CD8-positive, alpha-beta memory T cell (primary cell): ENCODE measurements around the gene COX11. TPM values are rescaled to one million over a fixed set of nuclear protein-coding genes. Genes with fewer than 3 reads are reported as not detected.

ENCODE experiments used
- CTCF ChIA-PET: fragments of 350-600 bp; sonication (Branson Sonifier 250); formaldehyde crosslinking; loops from one replicate; lab custom pipeline; 2021; ENCODE audit warnings: antibody characterized with exemption; lab: Charles Lee
- POLR2A ChIA-PET: fragments of 350-600 bp; sonication (Branson Sonifier 250); formaldehyde crosslinking; loops from one replicate; lab custom pipeline; 2021; ENCODE audit warnings: antibody characterized with exemption; lab: Charles Lee
- DNase-seq, 5 donors: peaks; one replicate each; pipeline versions ENCODE4 v3.0.0 to v3.0.0-alpha.2; 2020 to 2022; ENCODE audit warnings: mixed read lengths in 1 of 5
- H3K27ac ChIP-seq: one replicate; pipeline ENCODE4 v1.7.0; 2013; ENCODE audit warnings: low read depth, mild to moderate bottlenecking, low read length, moderate library complexity
- H3K27me3 ChIP-seq: 2 replicates; pipeline ENCODE4 v1.7.0; 2013; ENCODE audit warnings: low read length, mild to moderate bottlenecking; ENCODE audit not compliant: insufficient read depth, poor library complexity, severe bottlenecking
- H3K36me3 ChIP-seq: 2 replicates; pipeline ENCODE4 v1.7.0; 2013; ENCODE audit warnings: mild to moderate bottlenecking, low read length, moderate library complexity; ENCODE audit not compliant: insufficient read depth
- H3K4me1 ChIP-seq: 2 replicates; pipeline ENCODE4 v1.7.0; 2013; ENCODE audit warnings: mild to moderate bottlenecking, low read length, moderate library complexity; ENCODE audit not compliant: insufficient read depth
- H3K4me3 ChIP-seq: 2 replicates; pipeline ENCODE4 v1.7.0; 2013; ENCODE audit warnings: mild to moderate bottlenecking, low read length
- H3K9me3 ChIP-seq: 2 replicates; pipeline ENCODE4 v1.7.0; 2013; ENCODE audit warnings: mild to moderate bottlenecking, low read length
- H3K27ac Mint-ChIP-seq, 8 donors: one replicate each; pipeline ENCODE4 v1.8.0; 2020 to 2021; ENCODE audit warnings: mixed read lengths in 8 of 8, mild to moderate bottlenecking in 6 of 8, inconsistent platforms in 3 of 8, moderate library complexity in 3 of 8
- H3K27me3 Mint-ChIP-seq, 2 donors: one replicate each; pipeline ENCODE4 v1.8.0; 2020 to 2021; ENCODE audit warnings: mixed read lengths in 2 of 2, mild to moderate bottlenecking in 1 of 2, moderate library complexity in 1 of 2
- H3K36me3 Mint-ChIP-seq, 3 donors: one replicate each; pipeline ENCODE4 v1.8.0; 2020 to 2021; ENCODE audit warnings: mixed read lengths in 3 of 3, inconsistent platforms in 1 of 3, mild to moderate bottlenecking in 1 of 3
- H3K4me1 Mint-ChIP-seq, 3 donors: one replicate each; pipeline ENCODE4 v1.8.0; 2020 to 2021; ENCODE audit warnings: mixed read lengths in 3 of 3, inconsistent platforms in 1 of 3, mild to moderate bottlenecking in 1 of 3
- H3K4me3 Mint-ChIP-seq, 7 donors: one replicate each; pipeline ENCODE4 v1.8.0; 2020 to 2021; ENCODE audit warnings: mixed read lengths in 7 of 7, mild to moderate bottlenecking in 6 of 7, moderate library complexity in 4 of 7, inconsistent platforms in 2 of 7
- H3K9me3 Mint-ChIP-seq, 5 donors: one replicate each; pipeline ENCODE4 v1.8.0; 2020 to 2022; ENCODE audit warnings: mixed read lengths in 5 of 5, mild to moderate bottlenecking in 3 of 5, moderate library complexity in 2 of 5, inconsistent platforms in 1 of 5
- polyA plus RNA-seq: library from polyadenylated mRNA; unstranded; fragments of 300-500 nt; fragmentation: Illumina TruSeq; gene quantifications from one replicate; pipeline ENCODE4 v1.2.3, GENCODE V29; 2021
- total RNA-seq, 2 experiments: library from RNA; stranded (reverse); gene quantifications; one replicate each; pipeline ENCODE4 v1.2.3, GENCODE V29; 2021

Gene COX11
- total RNA-seq = 10 to 100 TPM; 54.8 to 57.6 TPM
- 69.6 TPM for polyA plus RNA-seq

GRCh38 chr17:54968262-54968987 lies at the start of gene COX11, which contains the start of gene STXBP4:
Gene COX11 (minus strand): TSS chr17:54968654. CDS start chr17:54968646, 8 bp downstream.
Gene STXBP4 (plus strand): TSS chr17:54968765. CDS start chr17:54986220, 17,455 bp downstream.
- no peaks in the 10 kb centered on the region for H3K27me3 ChIP-seq
- DNase-seq = peak; percentile 89 to 96 (median 93)
- peaks cover 4% of the 10 kb centered on the region for H3K36me3 ChIP-seq
- CTCF ChIA-PET = interaction anchor here (1.5 kb wide), 1 partner anchor 9 kb away, joined by 3 read pairs; no protein-coding TSS in a partner anchor
- no peak within 1 kb of the TSS for H3K4me3 Mint-ChIP-seq
- H3K4me1 Mint-ChIP-seq = peaks cover 26 to 36% (median 29%) of the 10 kb centered on the region in 3 donors
- H3K9me3 Mint-ChIP-seq = no peaks in the 10 kb centered on the region
- peaks cover 0 to 20% (median 3%) of the 10 kb centered on the region in 3 donors for H3K36me3 Mint-ChIP-seq
- H3K4me1 ChIP-seq = peaks cover 18% of the 10 kb centered on the region
- POLR2A ChIA-PET = no interaction called here
- H3K27ac Mint-ChIP-seq = no peak within 1 kb of the TSS
- peak within 1 kb of the TSS; percentile 87 for H3K4me3 ChIP-seq
- H3K9me3 ChIP-seq = no peaks in the 10 kb centered on the region
- H3K27me3 Mint-ChIP-seq = no peaks in the 10 kb centered on the region
- H3K27ac ChIP-seq = peak within 1 kb of the TSS; percentile 73

GRCh38 chr17:55005520-55005919 lies 37.1 kb upstream of the COX11 start:
- CTCF ChIA-PET = interaction anchor here (0.7 kb wide), 2 partner anchors 11 to 16 kb away, joined by 3 read pairs; no protein-coding TSS in a partner anchor
- Histone ChIP-seq H3K27ac (no peak overlapping the region), H3K27me3 (no peaks in the 10 kb centered on the region), H3K4me3 (no peak overlapping the region), H3K36me3 (no peaks in the 10 kb centered on the region), H3K9me3 (no peaks in the 10 kb centered on the region), H3K4me1 (no peaks in the 10 kb centered on the region)
- no peaks in the 10 kb centered on the region for H3K27me3 Mint-ChIP-seq
- H3K4me1 Mint-ChIP-seq = no peaks in the 10 kb centered on the region
- no peak overlapping the region for H3K4me3 Mint-ChIP-seq
- DNase-seq = no peak
- H3K27ac Mint-ChIP-seq = no peak overlapping the region
- H3K36me3 Mint-ChIP-seq = peaks cover 0 to 16% (median 8%) of the 10 kb centered on the region in 3 donors
- H3K9me3 Mint-ChIP-seq = no peaks in the 10 kb centered on the region
- POLR2A ChIA-PET = no interaction called here

- no peaks in the 10 kb centered on the region for H3K4me1 ChIP-seq
- no peaks in the 10 kb centered on the region for H3K27me3 ChIP-seq
- Mint-ChIP-seq H3K9me3 (no peaks in the 10 kb centered on the region), H3K4me3 (no peak overlapping the region), H3K27ac (peak overlapping the region in 1 of 8 donors; percentile 41), H3K27me3 (no peaks in the 10 kb centered on the region), H3K4me1 (no peaks in the 10 kb centered on the region), H3K36me3 (peaks cover 0 to 22% (median 11%) of the 10 kb centered on the region in 3 donors)
- H3K9me3 ChIP-seq = no peaks in the 10 kb centered on the region
- ChIA-PET POLR2A (no interaction called here), CTCF (no interaction called here)
- H3K36me3 ChIP-seq = no peaks in the 10 kb centered on the region
- H3K4me3 ChIP-seq = no peak overlapping the region
- no peak overlapping the region for H3K27ac ChIP-seq
- DNase-seq = no peak
Observed at GRCh38 chr17:55004484-55004883, 36.0 kb upstream of the COX11 start.

- H3K27ac ChIP-seq = no peak overlapping the region
- no peaks in the 10 kb centered on the region for H3K27me3 ChIP-seq
- no peaks in the 10 kb centered on the region for H3K9me3 ChIP-seq
- H3K4me3 ChIP-seq = no peak overlapping the region
- ChIA-PET POLR2A (no interaction called here), CTCF (interaction anchor here (2.7 kb wide), 1 partner anchor 10 kb away, joined by 12 read pairs; no protein-coding TSS in a partner anchor)
- no peaks in the 10 kb centered on the region for H3K4me1 ChIP-seq
- no peak for DNase-seq
- no peak overlapping the region for H3K4me3 Mint-ChIP-seq
- no peaks in the 10 kb centered on the region for H3K4me1 Mint-ChIP-seq
- peaks cover 0 to 12% (median 5%) of the 10 kb centered on the region in 3 donors for H3K36me3 Mint-ChIP-seq
- H3K27me3 Mint-ChIP-seq = no peaks in the 10 kb centered on the region
- no peak overlapping the region for H3K27ac Mint-ChIP-seq
- no peaks in the 10 kb centered on the region for H3K36me3 ChIP-seq
- H3K9me3 Mint-ChIP-seq = no peaks in the 10 kb centered on the region
Observed at GRCh38 chr17:55002458-55002857, 34.0 kb upstream of the COX11 start.

GRCh38 chr17:54996441-54996840 lies 28.0 kb upstream of the COX11 start:
- POLR2A ChIA-PET = no interaction called here
- H3K36me3 Mint-ChIP-seq = peaks cover 0 to 19% (median 10%) of the 10 kb centered on the region in 3 donors

GRCh38 chr17:54992797-54993639 lies 24.6 kb upstream of the COX11 start:
- ChIA-PET POLR2A (interaction anchor here (1.0 kb wide), 1 partner anchor 19 kb away, joined by 3 read pairs; no protein-coding TSS in a partner anchor), CTCF (interaction anchor here (0.8 to 6.0 kb wide), 12 partner anchors 9 to 521 kb away, joined by 3 to 34 read pairs (median 8); no protein-coding TSS in a partner anchor)
- Histone ChIP-seq H3K36me3 (no peaks in the 10 kb centered on the region), H3K4me3 (no peak overlapping the region), H3K4me1 (no peaks in the 10 kb centered on the region), H3K9me3 (no peaks in the 10 kb centered on the region), H3K27me3 (no peaks in the 10 kb centered on the region), H3K27ac (no peak overlapping the region)
- no peak overlapping the region for H3K27ac Mint-ChIP-seq
- H3K4me1 Mint-ChIP-seq = no peaks in the 10 kb centered on the region
- peaks cover 0 to 10% (median 5%) of the 10 kb centered on the region in 3 donors for H3K36me3 Mint-ChIP-seq
- H3K4me3 Mint-ChIP-seq = no peak overlapping the region
- DNase-seq = peak in 2 of 5 donors; percentile 37 to 39
- no peaks in the 10 kb centered on the region for H3K27me3 Mint-ChIP-seq
- no peaks in the 10 kb centered on the region for H3K9me3 Mint-ChIP-seq

More at GRCh38 chr17:54996441-54996840, 28.0 kb upstream of the COX11 start:
- no peak for DNase-seq
- Histone ChIP-seq H3K36me3 (no peaks in the 10 kb centered on the region), H3K9me3 (no peaks in the 10 kb centered on the region), H3K27me3 (no peaks in the 10 kb centered on the region), H3K4me3 (no peak overlapping the region), H3K27ac (no peak overlapping the region), H3K4me1 (no peaks in the 10 kb centered on the region)
- no peak overlapping the region for H3K4me3 Mint-ChIP-seq
- H3K27ac Mint-ChIP-seq = no peak overlapping the region
- no peaks in the 10 kb centered on the region for H3K9me3 Mint-ChIP-seq
- CTCF ChIA-PET = interaction anchor here (6.0 kb wide), 1 partner anchor 352 kb away, joined by 34 read pairs; no protein-coding TSS in a partner anchor
- no peaks in the 10 kb centered on the region for H3K27me3 Mint-ChIP-seq
- H3K4me1 Mint-ChIP-seq = no peaks in the 10 kb centered on the region

GRCh38 chr17:54991567-54991966 lies 23.1 kb upstream of the COX11 start:
- Histone ChIP-seq H3K27ac (no peak overlapping the region), H3K4me3 (no peak overlapping the region), H3K27me3 (no peaks in the 10 kb centered on the region), H3K9me3 (no peaks in the 10 kb centered on the region), H3K4me1 (no peaks in the 10 kb centered on the region), H3K36me3 (no peaks in the 10 kb centered on the region)
- POLR2A ChIA-PET = no interaction called here
- Mint-ChIP-seq H3K9me3 (no peaks in the 10 kb centered on the region), H3K4me1 (no peaks in the 10 kb centered on the region), H3K4me3 (no peak overlapping the region), H3K27ac (no peak overlapping the region), H3K36me3 (peaks cover 0 to 10% (median 5%) of the 10 kb centered on the region in 3 donors), H3K27me3 (no peaks in the 10 kb centered on the region)
- DNase-seq = no peak
- CTCF ChIA-PET = interaction anchor here (0.7 to 6.0 kb wide), 6 partner anchors 11 to 366 kb away, joined by 3 to 34 read pairs (median 10); no protein-coding TSS in a partner anchor
